HCT116 (cell line): Measurements from ENCODE around the gene C1orf35. TPM values are rescaled to one million over a fixed set of nuclear protein-coding genes. Genes with fewer than 3 reads are reported as not detected.

Experiments
- ATAC-seq: fragments of 200-7000 bp; cut with Tn5 transposase; 2 replicates; pipeline ENCODE4 v1.9.1; 2020; ENCODE audit warnings: mild to moderate bottlenecking, moderate library complexity
- BruUV-seq: library from RNA; stranded (reverse); fragments of 400-500 nt; replicated peaks from 2 replicates; lab custom pipeline; 2021; lab: Mats Ljungman, UMichigan
- CTCF ChIA-PET: fragments of 300-600 bp; sonication (Branson Sonifier 250); formaldehyde crosslinking; loops from one replicate; lab custom pipeline; 2021; ENCODE audit warnings: antibody characterized with exemption; lab: Charles Lee
- POLR2A ChIA-PET: fragments of 300-600, 350-600 bp; sonication (Branson Sonifier 250); formaldehyde crosslinking; loops from one replicate; lab custom pipeline; 2021; ENCODE audit warnings: antibody characterized with exemption; lab: Charles Lee
- RAD21 ChIA-PET, 2 experiments: fragments of 300-600 bp; sonication (Branson Sonifier 250); formaldehyde crosslinking; loops; one replicate each; lab custom pipeline; 2023; ENCODE audit warnings: low total read pairs in 2 of 2; ENCODE audit not compliant: uncharacterized antibody in 2 of 2, unreplicated experiment in 2 of 2, low non-redundant PET in 1 of 2; lab: Charles Lee
- DNase-seq: peaks from one replicate; pipeline ENCODE4 v3.0.0-alpha.2; 2010; ENCODE audit warnings: low read depth, low spot score
- H2AFZ ChIP-seq: fragments of 200-600 bp; shearing (Covaris generic), sonication (generic); 2 replicates; pipeline ENCODE4 v1.6.1; 2017; ENCODE audit warnings: low read depth, mixed run types, mixed read lengths, antibody characterized with exemption, low read length; ENCODE audit not compliant: poor library complexity, severe bottlenecking
- H3K27ac ChIP-seq: 2 replicates; pipeline ENCODE4 v1.5.1; 2012; ENCODE audit warnings: low read depth, low read length
- H3K27me3 ChIP-seq: fragments of 200-600 bp; sonication (generic); 2 replicates; pipeline ENCODE4 v1.6.1; 2016; ENCODE audit warnings: mixed run types, low read length, mixed read lengths; ENCODE audit not compliant: insufficient read depth
- H3K36me3 ChIP-seq, 2 experiments: fragments of 200-500 bp in 1 of 2; fragments of 200-600 bp in 1 of 2; sonication (Bioruptor generic) in 1 of 2; sonication (generic) in 1 of 2; 2 replicates each; pipeline versions ENCODE4 v1.5.1 to v1.6.1; 2014 to 2016; ENCODE audit warnings: low read length in 2 of 2, inconsistent platforms in 1 of 2, mixed read lengths in 1 of 2, mixed run types in 1 of 2; ENCODE audit not compliant: insufficient read depth in 2 of 2, control insufficient read depth in 1 of 2
- H3K4me1 ChIP-seq, 2 experiments: fragments of 200-600 bp in 1 of 2; sonication (generic) in 1 of 2; 2 replicates each; pipeline versions ENCODE4 v1.5.1 to v1.6.1; 2012 to 2017; ENCODE audit warnings: low read length in 2 of 2, inconsistent platforms in 1 of 2, mild to moderate bottlenecking in 1 of 2, mixed read lengths in 1 of 2, mixed run types in 1 of 2, moderate library complexity in 1 of 2; ENCODE audit not compliant: insufficient read depth in 2 of 2, control insufficient read depth in 1 of 2
- H3K4me2 ChIP-seq: fragments of 200-600 bp; sonication (generic); 2 replicates; pipeline ENCODE4 v1.6.1; 2017; ENCODE audit warnings: mixed run types, low read length, mixed read lengths
- H3K4me3 ChIP-seq, 2 experiments: fragments of 200-600 bp in 1 of 2; sonication (generic) in 1 of 2; replicated peaks in 1 of 2; 2 replicates each; pipeline ENCODE4 v1.5.1; 2011 to 2016; ENCODE audit warnings: low read length in 2 of 2, control low read depth in 1 of 2, low read depth in 1 of 2, mild to moderate bottlenecking in 1 of 2, mixed read lengths in 1 of 2, mixed run types in 1 of 2
- H3K79me2 ChIP-seq: fragments of 200-600 bp; sonication (generic); 2 replicates; pipeline ENCODE4 v1.6.1; 2017; ENCODE audit warnings: mild to moderate bottlenecking, mixed run types, low read length, moderate library complexity, mixed read lengths; ENCODE audit not compliant: insufficient read depth
- H3K9ac ChIP-seq: fragments of 200-600 bp; sonication (generic); 2 replicates; pipeline ENCODE4 v1.6.1; 2016; ENCODE audit warnings: low read length, mixed read lengths
- H3K9me2 ChIP-seq: fragments of 200-600 bp; sonication (generic), shearing (Covaris generic); 2 replicates; pipeline ENCODE4 v1.6.1; 2017; ENCODE audit warnings: mixed run types, mild to moderate bottlenecking, moderate library complexity; ENCODE audit not compliant: insufficient read depth
- H3K9me3 ChIP-seq, 2 experiments: fragments of 200-500 bp in 1 of 2; fragments of 200-600 bp in 1 of 2; sonication (Bioruptor generic) in 1 of 2; sonication (generic) in 1 of 2; 2 replicates each; pipeline ENCODE4 v1.6.1; 2014 to 2017; ENCODE audit warnings: low read length in 2 of 2, mixed read lengths in 2 of 2, inconsistent platforms in 1 of 2, low read depth in 1 of 2, mild to moderate bottlenecking in 1 of 2, mixed run types in 1 of 2, moderate library complexity in 1 of 2; ENCODE audit not compliant: control insufficient read depth in 1 of 2, insufficient read depth in 1 of 2
- H4K20me1 ChIP-seq: fragments of 200-600 bp; sonication (generic), shearing (Covaris generic); 2 replicates; pipeline ENCODE4 v1.6.1; 2017; ENCODE audit warnings: mixed run types, mild to moderate bottlenecking, moderate library complexity; ENCODE audit not compliant: insufficient read depth
- ATF3 ChIP-seq: IDR thresholded peaks from 2 replicates; pipeline ENCODE4 v1.6.1; 2012
- CBX3 ChIP-seq: IDR thresholded peaks from 2 replicates; pipeline ENCODE4 v1.6.1; 2012; ENCODE audit warnings: low read depth
- CEBPB ChIP-seq: IDR thresholded peaks from 2 replicates; pipeline ENCODE4 v1.6.1; 2012; ENCODE audit warnings: low read depth
- EGR1 ChIP-seq: IDR thresholded peaks from 2 replicates; pipeline ENCODE4 v1.6.1; 2012; ENCODE audit warnings: low read depth
- FOSL1 ChIP-seq: IDR thresholded peaks from 2 replicates; pipeline ENCODE4 v1.6.1; 2012; ENCODE audit warnings: low read depth
- JUND ChIP-seq: IDR thresholded peaks from 2 replicates; pipeline ENCODE4 v1.6.1; 2012
- MAX ChIP-seq: IDR thresholded peaks from 2 replicates; pipeline ENCODE4 v1.6.1; 2012
- POLR2AphosphoS5 ChIP-seq: IDR thresholded peaks from 2 replicates; pipeline ENCODE4 v1.6.1; 2011; ENCODE audit warnings: mild to moderate bottlenecking, low read depth, low read length, moderate library complexity
- RAD21 ChIP-seq: IDR thresholded peaks from 2 replicates; pipeline ENCODE4 v1.6.1; 2012; ENCODE audit warnings: low read depth, mild to moderate bottlenecking
- REST ChIP-seq: IDR thresholded peaks from 2 replicates; pipeline ENCODE4 v1.6.1; 2012; ENCODE audit warnings: low read depth
- YY1 ChIP-seq: IDR thresholded peaks from 2 replicates; pipeline ENCODE4 v1.6.1; 2011; ENCODE audit warnings: low read length, low read depth, moderate library complexity, mild to moderate bottlenecking; ENCODE audit not compliant: insufficient replicate concordance; ENCODE audit errors: extremely low read depth
- ZBTB33 ChIP-seq: IDR thresholded peaks from 2 replicates; pipeline ENCODE4 v1.6.1; 2011; ENCODE audit warnings: mild to moderate bottlenecking, low read length, moderate library complexity; ENCODE audit not compliant: insufficient replicate concordance; ENCODE audit errors: extremely low read depth
- intact Hi-C: fragments of 100-400 bp; cut with micrococcal nuclease; formaldehyde crosslinking; loops from 2 replicates; pipeline ENCODE4 v1.10.0; 2022
- total RNA-seq: library from RNA; stranded (reverse); gene quantifications from one replicate; pipeline ENCODE4 v1.2.1, GENCODE V29; 2021; ENCODE audit not compliant: unreplicated experiment

C1orf35 gene
- total RNA-seq, 1 experiment from 2014 or later, result 26.1 TPM

GRCh38 chr1:228105996-228106799 lies 3.1 kb upstream of the C1orf35 start:
- H3K4me2 ChIP-seq, result no peak overlapping the region
- no peak for ATAC-seq
- no peaks in the 10 kb centered on the region for H3K9me2 ChIP-seq
- H3K27ac ChIP-seq, result no peak overlapping the region
- TF ChIP-seq FOSL1 (no peak), MAX (no peak), CBX3 (no peak), CEBPB (no peak), YY1 (no peak), EGR1 (no peak), ZBTB33 (no peak), REST (no peak), POLR2AphosphoS5 (no peak), RAD21 (no peak), JUND (no peak), ATF3 (no peak)
- TF ChIP-seq, all 23 proteins: peak for 0
- H3K27me3 ChIP-seq, result no peaks in the 10 kb centered on the region
- POLR2A ChIA-PET, result interaction anchor here (1.1 kb wide), 1 partner anchor 351 kb away, joined by 3 read pairs; a partner anchor contains a TSS
- DNase-seq, result no peak
- BruUV-seq, result no TSS peak
- CTCF ChIA-PET, result no interaction called here
- H3K9ac ChIP-seq, result no peak overlapping the region
- intact Hi-C loops, result no loop called here
- H3K4me1 ChIP-seq, result peaks cover 6 to 35% of the 10 kb centered on the region in 2 experiments; a peak in 3 of 4 replicates
- RAD21 ChIA-PET, result no interaction called here
- H3K4me3 ChIP-seq, result no peak overlapping the region
- H3K9me3 ChIP-seq, result no peaks in the 10 kb centered on the region
- no peak overlapping the region for H2AFZ ChIP-seq
- H4K20me1 ChIP-seq, result no peaks in the 10 kb centered on the region
- peaks cover 40% of the 10 kb centered on the region for H3K79me2 ChIP-seq
- H3K36me3 ChIP-seq, result peaks cover 0 to 14% of the 10 kb centered on the region in 2 experiments; a peak in 1 of 4 replicates
